ELF-1 (cell line): ENCODE results near the gene TBCD.

Experiments used
- DNase-seq: peaks from one replicate; pipeline ENCODE4 v3.0.0-alpha.2; 2016; ENCODE audit warnings: low read depth, low spot score

TBCD gene

DNA sequence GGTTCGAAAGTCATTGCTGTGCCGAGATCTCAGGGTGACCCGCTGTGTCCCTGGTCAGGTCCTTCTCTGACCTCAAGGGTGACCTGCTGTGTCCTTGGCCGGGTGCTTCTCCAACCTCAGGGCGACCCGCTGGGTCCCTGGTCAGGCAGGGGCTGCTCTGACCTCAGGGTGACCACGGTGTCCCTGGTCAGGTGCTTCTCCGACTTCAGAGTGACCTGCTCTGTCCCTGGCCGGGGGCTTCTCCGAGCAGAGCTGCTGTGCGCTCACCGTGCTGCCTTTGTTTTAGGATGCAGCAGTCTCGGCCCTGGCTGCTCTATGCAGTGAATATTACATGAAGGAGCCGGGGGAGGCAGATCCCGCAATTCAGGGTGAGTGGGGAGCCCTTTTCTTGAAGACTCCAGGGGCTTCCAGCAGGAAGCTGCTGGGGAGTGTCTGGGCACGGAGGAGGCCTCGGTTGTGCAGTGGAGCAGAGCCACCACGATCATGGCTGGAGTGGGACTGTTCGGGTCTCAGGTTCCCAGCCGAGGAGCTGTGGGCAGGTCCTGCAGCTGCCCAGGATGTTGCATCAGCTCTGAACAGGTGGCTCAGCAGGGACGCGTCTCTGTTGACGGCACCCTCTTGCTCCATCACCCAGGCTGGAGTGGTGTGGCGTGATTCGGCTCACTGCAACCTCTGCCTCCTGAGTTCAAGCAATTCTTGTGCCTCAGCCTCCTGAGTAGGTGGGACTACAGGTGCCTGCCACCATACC is 171.7 kb downstream of the TBCD start:
- no peak for DNase-seq

DNA sequence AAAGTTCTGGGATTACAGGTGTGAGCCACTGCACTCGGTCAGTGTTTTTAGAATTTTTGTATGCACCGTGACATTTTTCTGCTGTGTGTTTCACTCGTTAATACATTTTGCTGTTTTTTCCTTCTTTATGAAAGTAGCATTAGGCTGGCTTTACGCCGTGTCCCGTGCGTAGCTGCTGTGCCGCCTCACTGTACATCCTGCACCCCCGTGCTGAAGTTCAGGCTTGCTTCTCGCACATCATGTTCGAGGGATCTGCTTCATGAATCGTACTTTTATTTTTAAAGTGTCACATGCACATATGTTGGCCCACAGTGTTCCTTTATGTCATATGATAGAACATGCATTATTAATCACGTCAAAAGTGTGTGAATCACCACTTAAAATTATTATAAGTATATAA is 172.3 kb downstream of the TBCD start:
- no peak for DNase-seq

DNA sequence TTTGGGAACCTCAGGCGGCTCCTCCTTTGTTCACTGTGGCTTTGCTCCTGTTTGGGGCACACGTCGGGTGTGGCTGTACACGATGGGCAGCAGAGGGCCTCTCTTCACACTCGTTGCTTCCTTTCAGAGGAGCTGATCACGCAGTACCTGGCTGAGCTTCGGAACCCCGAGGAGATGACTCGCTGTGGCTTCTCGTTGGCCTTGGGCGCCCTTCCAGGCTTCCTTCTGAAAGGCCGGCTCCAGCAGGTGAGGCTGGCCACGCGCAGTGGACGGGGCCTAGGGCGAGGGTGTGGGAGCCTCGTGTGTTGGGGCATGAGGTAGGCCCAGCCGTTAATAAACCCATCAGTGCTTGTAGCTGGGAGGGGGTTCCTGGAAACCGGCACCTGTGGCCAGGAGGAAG is 172.9 kb downstream of the TBCD start:
- no peak for DNase-seq

DNA sequence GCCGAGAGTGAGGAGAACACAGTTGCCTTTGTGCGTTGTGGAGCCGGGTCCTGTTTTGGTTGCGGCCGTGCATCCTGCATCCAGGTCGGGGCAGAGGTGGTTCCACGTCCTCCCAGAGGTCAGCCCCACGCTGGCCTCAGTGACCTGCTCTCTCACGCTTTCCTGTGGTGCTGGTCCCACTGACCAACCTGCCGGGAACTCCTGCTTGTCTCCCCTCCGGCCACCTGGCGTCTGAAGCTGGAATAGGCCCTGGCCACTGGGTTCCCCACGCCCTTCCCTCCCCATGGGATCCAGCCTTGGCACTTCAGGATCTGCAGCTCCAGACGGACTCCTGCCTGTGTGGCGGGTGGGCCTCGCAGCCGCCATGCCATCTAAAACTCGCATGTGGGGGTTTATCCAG is 173.5 kb downstream of the TBCD start:
- no peak for DNase-seq

DNA sequence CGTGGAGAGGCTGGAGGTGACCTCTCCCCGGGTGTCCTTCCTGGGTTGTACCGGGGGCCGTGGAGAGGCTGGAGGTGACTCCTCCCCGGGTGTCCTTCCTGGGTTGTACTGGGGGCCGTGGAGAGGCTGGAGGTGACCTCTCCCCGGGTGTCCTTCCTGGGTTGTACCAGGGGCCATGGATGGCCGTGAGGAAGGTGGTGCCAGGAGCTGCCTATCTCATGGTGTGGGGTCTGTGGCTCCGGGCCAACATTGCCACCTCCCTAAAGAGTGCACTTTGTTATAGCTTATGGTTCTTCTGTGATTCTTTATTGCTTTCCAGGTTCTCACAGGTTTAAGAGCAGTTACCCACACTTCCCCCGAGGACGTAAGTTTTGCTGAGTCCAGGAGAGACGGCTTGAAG is 174.2 kb downstream of the TBCD start:
- no peak for DNase-seq

DNA sequence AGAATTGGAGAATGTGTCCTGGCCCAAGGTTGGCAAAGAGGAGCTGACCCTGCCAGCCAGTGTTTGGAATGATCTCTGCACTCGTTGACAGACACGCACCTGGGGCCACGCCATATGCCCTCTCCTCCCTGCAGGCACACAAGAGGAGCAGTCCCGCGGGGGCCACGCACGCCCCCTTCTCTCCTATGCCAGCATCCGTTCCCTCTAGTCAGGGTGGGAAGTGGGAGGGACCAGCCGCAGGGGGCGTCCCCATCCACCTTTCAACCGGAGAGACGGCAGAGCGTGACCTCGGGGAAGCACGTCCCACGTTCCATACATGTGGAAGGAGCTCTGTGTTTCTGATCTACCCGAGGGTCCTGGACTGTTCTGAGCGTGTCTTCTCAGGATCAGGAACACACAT is 174.9 kb downstream of the TBCD start:
- DNase-seq = no peak

DNA sequence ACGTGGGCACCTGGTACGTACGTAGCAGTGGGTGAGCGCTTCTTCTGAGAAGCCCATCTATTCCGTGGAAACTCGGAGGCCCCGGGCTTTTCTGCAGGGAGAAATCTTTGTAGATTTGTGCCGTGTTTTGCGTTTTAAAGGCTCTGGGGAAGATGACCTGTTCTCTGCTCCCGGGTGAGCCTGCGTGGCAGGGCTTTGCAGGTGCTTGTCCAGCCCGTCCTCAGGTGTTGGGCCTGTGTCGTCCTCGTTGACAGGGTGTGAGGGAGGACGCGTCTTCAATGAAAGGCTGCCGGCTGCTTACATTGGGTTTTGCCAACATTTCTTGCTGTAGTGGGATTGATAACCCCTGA is 175.4 kb downstream of the TBCD start:
- DNase-seq = no peak

DNA sequence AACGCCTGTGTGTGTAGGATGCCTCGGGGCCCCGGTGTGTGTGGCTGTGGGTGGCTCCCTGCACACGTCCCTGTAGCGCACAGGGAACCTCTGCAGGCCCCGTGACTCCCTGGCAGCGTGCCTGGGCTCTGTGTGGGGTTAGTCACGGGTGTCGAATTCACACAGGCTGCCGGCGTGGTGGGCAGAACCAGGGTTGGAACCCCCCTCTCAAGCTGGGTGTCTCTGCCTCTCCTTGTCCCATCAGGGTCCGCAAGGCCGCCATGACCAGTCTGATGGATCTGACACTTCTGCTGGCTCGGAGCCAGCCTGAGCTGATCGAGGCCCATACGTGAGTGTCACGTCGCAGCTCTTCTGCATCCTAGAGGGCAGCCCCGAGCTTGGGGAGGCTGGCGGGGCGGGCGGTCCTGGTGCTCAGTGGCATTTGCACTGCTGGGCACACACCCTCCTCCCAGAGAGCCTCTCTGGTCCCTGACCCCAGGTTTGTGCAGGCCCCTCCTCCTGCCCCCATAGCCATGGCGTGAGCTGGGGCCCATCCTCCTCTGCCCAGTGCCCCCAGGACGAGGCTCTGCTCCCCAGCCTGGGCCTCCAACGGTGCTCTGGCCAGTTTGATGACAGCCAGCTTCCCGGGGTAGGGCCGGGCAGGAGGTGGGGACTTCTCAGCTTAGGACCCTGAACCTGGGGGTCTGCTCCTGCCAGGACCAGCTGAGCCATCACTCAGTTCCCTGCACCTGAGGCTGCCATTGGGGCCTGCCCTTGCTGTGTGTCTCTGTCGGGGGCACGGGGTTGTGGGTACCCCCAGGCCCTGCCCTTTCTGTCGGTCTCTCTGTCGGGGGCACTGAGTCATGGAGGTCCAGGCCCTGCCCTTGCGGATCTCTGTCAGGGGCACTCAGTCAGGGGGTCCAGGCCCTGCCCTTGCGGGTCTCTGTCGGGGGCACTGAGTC is 176.1 kb downstream of the TBCD start:
- DNase-seq = no peak

DNA sequence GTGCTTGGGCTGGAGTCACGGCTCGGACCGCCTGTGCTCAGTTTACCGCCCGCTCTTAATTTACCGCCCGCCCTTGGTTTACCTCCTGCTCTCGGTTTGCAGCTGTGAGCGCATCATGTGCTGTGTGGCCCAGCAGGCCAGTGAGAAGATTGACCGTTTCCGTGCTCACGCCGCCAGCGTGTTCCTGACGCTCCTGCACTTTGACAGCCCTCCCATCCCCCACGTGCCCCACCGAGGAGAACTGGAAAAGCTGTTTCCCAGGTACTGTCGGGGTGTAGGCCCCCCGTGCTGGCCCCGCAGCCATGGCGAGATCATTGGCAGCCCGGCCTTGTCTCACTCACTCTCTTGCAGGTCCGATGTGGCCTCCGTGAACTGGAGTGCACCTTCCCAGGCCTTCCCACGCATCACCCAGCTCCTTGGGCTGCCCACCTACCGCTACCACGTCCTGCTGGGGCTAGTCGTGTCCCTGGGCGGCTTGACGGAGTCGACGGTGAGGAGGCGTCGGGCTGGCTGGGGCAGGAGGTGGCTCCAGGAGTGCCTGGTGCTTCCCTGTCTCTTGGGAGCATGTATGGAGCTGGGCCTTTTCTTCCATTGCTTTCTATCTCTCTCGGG is 177.3 kb downstream of the TBCD start:
- no peak for DNase-seq

DNA sequence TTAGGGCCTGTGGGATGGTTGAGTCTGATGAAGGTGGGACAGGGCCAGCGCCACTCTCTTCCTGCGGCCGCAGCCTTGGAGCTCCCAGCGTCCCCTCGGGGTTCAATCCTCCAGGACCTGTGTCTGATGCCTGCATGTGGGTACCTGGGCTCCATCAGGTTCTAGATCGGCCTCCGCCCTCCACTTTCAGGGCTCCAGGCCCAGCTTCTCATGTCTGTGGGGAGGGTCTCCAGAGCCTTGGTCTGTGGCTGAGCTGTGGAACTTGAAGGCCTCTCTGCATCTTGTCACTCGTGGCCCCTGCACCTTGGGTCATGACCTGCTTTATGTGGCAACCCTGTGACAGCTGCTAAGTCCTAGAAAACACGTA is 177.8 kb downstream of the TBCD start:
- DNase-seq = no peak

DNA sequence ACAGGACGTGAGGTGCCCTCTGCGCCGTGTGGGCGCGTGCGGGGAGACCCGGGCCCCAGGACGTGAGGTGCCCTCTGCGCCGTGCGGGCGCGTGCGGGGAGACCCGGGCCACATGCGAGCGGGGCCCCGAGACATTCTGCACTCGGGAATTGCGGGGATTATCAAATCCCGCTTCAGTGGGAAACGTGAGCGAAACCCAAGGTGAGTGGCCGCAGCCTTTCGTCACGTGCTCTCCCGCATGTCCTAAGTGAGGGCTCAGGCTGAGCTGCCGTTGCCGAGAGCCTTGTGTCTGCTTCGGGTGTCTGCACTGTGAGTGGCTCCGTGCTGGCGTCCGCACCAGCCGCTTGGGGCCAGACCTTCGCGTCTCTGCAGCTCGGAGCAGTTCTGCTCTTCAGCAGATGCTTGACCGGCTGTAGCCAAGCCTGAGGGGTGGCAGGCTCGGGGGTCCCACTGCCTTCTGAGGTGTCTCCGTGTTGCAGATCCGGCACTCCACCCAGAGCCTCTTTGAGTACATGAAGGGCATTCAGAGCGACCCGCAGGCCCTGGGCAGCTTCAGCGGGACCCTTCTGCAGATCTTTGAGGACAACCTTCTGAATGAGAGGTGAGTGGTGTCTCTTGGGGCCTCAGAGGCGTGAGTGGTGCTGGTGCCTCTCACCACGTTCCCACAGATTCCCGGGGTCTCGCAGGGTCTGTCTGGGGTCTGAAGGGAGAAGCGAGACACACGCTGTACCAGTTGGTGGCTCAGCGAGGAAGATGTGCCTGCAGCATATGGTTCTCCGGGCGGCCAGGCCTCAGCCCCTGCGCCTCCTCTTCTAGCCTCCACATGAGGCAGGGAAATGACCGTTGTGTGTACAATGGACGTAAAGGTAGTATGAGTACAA is 178.4 kb downstream of the TBCD start:
- DNase-seq = no peak

DNA sequence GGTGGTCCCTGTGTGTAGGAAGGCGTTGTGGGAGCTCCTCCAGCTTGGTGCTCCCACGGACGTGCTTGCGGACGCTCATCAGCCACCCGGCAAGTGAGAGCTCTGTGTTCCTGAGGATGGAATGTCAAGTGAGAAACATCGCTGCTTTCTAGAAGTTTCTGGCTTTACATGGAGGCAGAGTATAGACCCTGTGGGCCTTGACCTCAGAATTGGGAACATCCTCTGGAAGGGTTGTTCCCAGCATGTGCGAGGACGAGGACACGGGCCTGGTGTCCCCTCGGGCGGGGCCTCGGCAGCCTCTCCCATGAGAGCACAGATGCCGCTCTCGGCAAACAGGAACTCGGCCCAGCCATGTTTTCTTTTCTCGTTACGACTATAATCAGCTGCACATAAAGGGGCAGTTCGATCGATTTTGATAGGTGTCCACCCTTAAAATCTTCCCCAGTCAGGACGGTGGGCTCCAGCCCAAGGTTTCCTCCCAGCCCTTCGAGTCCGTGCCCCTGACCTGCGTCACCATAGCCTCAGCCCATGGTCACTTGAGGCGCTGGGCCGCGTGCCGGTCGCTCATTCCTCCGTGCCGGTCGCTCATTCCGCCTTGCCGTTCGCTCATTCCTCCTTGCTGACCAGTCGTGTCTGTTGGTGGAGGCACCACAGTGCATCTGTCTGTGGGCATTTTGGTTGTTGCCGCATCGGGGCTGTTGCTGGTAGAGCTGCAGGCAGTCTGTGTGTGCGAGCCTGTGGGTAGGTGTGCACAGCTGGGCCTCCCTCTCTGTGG is 179.2 kb downstream of the TBCD start:
- no peak for DNase-seq

DNA sequence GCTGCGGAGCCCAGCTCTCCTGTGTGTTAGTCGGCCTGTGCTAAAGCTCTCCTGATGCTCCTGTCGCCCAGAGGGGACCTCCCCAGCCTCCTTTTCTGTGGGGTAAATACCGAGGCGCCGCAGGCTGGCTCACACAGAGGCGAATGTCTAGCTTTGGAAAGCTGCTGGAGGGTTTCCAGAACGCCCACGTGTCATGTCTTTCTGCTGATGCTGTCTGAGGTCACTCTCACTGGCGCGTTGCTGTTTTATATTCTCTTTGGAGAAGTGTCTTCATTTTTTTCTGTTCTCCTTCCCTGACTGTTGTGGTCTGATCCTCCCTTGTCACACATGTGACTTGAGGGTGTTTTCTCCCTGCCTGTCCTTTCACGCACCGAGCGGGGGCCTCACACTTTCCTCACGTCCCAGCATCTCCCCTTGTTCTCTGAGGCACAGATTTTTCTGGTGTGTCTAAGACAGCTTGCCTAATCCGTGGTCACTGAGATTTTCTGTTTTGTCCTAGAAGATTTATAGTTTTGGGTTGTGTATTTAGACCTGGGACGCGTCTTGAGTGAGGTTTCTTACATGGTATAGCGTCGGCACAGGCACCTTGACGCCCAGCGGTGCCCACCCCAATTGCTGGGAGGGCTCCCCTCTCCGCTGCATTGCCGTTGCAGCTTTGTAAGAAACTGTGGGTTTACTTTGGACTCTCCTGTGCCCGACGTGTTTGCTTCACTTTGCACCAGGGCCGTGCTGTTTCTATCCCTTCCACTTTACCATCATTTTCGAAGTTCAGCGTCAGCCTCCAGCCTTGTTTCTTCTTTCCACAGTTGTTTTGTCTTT is 180.0 kb downstream of the TBCD start:
- DNase-seq = no peak

DNA sequence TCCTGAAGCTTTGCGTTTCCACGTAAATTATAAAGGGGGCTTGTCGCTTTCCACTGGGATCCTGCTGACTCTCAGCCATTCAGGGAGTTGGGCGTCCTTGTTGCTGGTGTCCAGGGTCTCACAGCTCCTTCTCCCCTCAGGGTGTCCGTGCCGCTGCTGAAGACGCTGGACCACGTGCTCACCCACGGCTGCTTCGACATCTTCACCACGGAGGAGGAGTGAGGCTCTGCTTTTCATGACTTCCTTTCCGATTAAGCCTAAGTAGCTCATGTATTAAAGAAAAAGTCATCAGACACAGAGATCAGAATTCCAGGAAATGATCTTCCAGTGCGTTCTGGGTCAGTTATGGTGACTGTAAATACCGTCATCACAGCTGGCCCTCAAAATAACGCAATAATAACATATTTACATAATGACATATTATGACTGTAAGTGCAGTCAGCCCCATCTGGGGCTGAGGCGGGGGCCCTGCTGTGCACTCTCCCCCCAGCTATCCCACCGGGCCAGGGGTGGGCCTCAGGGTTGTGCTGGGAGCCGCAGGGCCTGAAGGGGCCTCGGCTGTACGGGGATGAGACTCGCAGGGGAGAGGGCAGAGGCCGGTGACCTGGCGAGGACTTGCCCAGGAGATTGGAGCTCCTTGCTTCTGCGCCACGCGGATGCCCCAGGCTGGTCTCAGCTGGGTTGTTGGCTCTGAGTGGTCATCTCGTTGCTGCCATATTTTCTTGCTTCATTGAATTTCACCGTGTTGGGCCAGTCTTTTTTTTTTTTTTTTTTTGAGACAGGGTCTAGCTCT is 180.8 kb downstream of the TBCD start:
- DNase-seq = no peak

DNA sequence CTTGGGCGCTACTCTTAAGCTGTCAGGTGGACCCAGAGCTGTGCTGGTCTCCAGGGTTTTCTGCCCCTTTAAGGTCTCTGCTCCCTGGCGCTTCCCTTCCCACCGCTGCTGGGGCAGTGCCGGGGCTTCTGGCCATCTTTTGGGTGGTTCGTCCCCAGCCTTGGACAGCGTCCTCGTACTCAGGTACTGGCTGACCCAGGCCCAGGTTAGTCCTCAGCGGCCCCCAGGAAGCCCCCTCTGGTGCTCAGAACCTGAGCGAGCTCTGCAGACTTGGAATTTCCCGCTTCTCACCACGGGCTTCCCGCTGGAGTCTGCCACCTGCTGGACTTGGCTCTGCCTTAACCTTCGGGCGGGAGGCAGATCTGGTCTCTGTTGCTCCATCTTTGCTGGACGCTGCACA is 182.0 kb downstream of the TBCD start:
- DNase-seq = no peak

DNA sequence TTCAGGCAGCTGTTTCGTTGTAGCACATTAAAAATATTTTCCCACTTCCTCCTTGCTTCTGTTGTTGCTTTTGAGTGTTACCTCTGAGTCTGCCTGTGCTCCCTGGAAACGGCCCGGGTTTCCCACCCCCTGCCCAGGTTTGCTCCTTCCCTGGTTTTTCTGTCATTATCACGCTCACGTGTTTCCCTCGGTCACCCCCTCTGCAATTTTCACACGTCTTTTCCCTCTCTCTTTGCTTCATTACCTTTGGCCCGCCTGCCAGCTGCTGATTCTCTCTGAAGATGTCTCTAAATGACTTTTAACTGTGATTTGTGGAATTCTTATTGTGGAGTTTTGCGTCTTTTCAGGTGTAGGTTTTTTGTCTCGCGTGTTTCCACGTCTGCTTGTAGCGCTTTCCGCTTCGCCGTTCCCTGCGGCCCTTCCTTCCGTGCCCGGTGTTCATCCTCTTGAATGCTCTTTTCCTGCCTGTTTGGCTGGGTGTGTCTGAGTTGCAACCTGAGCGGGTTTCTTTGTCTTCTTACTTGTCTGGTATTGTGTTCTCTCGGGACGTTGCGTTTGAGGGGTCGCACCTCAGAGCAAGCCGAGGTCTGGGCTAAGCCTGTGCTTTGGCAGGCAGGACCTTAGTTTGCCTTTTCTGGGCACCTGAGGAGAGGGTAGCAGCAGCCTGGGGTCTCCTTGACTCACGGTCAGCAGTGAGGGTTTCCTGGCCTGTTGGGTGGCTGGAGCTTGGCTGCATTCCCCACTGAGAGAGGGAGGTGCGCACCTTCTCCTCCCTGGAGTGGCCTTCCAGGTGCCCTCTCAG is 184.3 kb downstream of the TBCD start:
- DNase-seq = no peak

DNA sequence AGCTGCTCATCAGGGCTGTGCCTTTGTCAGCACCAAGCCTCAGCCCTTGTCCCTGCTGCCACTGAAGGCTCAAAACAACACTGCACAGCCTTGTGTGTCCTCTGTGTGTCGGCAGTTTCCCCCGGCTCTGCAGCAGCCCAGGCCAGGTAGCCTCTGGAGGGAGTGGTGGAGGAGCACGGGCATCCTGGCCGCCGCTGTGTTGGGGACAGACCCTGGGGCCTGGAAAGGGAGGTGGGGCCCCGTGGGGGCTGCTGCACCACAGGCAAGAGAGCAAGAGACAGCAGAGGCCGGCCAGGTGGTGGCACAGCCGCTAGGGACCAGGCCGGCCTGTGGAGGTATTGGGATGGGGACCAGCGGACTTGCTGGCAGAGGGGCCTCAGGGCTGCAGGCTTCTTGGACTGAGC is 184.9 kb downstream of the TBCD start:
- no peak for DNase-seq
